ENCODE data around the gene PLPP4. TPM values are rescaled to one million over a fixed set of nuclear protein-coding genes. Genes with fewer than 3 reads are reported as not detected.

Gene PLPP4
- total and polyA plus RNA-seq, 10 of the 15 experiments (the other 5 are each of a cell fraction or from before 2014, with no cell fraction given) = 0.08 to 3.1 (median 0.26) TPM; not detected in 3

DNA sequence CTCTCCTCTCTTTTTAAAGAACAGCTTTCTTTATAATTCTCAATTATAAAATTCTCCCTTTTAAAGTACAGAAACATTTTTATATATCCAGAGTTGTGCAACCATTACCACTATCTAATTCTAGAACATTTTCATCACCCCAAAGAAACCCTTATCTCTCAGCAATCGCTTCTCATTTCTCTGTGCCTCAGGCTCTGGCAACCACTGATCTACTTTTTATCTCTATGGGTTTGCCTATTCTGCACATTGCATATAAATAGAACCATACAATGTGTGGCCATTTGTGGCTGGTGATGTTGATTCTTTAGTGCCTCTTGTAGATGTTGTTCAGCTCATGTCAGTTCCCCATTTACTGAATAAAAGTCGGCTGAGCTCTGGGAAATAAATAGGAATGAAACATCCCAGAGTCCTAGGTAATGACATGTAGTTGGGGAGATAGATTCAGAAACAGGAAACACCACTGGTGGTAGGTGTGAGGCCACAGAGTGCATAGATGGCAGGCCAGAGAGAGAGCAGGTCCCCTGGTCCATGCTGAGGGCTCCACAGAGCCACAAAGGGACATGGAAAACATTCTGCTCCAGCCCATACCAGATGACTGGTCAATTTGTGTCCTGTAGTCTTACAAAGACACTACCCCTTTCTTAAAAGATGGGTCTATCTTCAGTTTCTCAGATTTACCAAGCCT, 126.5 kb downstream of the PLPP4 start (continued):
- no peak for TF ChIP-seq ZNF24 (IDR thresholded peaks at IDR 0.05)
- TF ChIP-seq PBX3 (IDR thresholded peaks at IDR 0.05; ENCODE audit: insufficient replicate concordance, low read depth, low read length) = no peak
- no peak for TF ChIP-seq ZNF384 (IDR thresholded peaks at IDR 0.05; ENCODE audit: borderline replicate concordance, low read depth, low read length)
- no peak for TF ChIP-seq CHD4 (IDR thresholded peaks at IDR 0.05)
- no peak for TF ChIP-seq JUNB (IDR thresholded peaks at IDR 0.05)

DNA sequence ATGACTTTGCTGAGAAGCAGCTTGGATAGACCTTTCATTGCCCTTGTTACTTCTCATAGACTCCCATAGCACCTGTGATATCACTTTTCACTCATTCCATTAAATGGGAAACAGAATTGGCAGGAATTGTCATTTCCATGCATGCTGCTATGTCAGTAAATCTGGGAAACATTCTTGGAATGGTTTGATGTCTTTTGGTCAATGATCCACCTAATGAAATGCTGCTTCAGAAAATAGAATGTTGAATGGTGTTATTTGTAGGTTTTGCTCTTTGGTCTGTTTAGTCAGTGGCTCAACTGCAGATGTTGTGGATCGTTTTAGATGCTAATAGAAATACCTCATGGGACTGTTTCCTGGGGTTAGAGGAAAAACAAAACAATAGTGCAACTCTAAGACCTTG, 127.8 kb downstream of the PLPP4 start:
- FAIRE-seq (no peak), ATAC-seq (no peak), DNase-seq (ENCODE audit: low read depth, low spot score) (no peak)
- H3K79me2 ChIP-seq (ENCODE audit: control insufficient read depth, insufficient read depth, low read length) = no peaks in the 10 kb centered on the region
- H3K4me3 ChIP-seq = no peak overlapping the region
- no peak for TF ChIP-seq GATAD2B (conservative IDR thresholded peaks at IDR 0.05; ENCODE audit: low read depth)
- no peak for TF ChIP-seq RELA (IDR thresholded peaks at IDR 0.05; ENCODE audit: borderline replicate concordance, partially characterized antibody)
- no peak for TF ChIP-seq MEF2A (IDR thresholded peaks at IDR 0.05; ENCODE audit: insufficient read depth, low read depth, low read length)
- TF ChIP-seq RELB (IDR thresholded peaks at IDR 0.05; ENCODE audit: low read depth) = no peak
- TF ChIP-seq CHD2 (IDR thresholded peaks at IDR 0.05; ENCODE audit: borderline replicate concordance, low read depth, low read length) = no peak
- TF ChIP-seq NFYB (IDR thresholded peaks at IDR 0.05; ENCODE audit: insufficient read depth, low read depth, low read length) = no peak
- TF ChIP-seq EED (IDR thresholded peaks at IDR 0.05; ENCODE audit: low read depth) = no peak
- TF ChIP-seq TBL1XR1 (IDR thresholded peaks at IDR 0.05; ENCODE audit: low read depth, low read length) = no peak
- TF ChIP-seq SIX5 (IDR thresholded peaks at IDR 0.05; ENCODE audit: low read depth, low read length, severe bottlenecking) = no peak
- no peaks in the 10 kb centered on the region for H4K20me1 ChIP-seq (ENCODE audit: control insufficient read depth, insufficient read depth)
- BruUV-seq (replicated peaks) = no TSS peak
- POLR2A ChIA-PET = no interaction called here
- WGBS (ENCODE audit: insufficient coverage, insufficient replicate concordance, low lambda C conversion rate, missing lambda C conversion rate) = 0% methylated on average over 1 of the region's 1 CpG
- no peaks in the 10 kb centered on the region for H3K36me3 ChIP-seq (ENCODE audit: control insufficient read depth in 2 of 2, insufficient read depth in 2 of 2, low read length in 1 of 2)
- SMC1A ChIA-PET (ENCODE audit: uncharacterized antibody, unreplicated experiment) = no interaction called here
- RAD21 ChIA-PET (ENCODE audit: unreplicated experiment) = no interaction called here
- H3K4me1 ChIP-seq (ENCODE audit: control insufficient read depth, insufficient read depth, low read length) = no peaks in the 10 kb centered on the region
- intact Hi-C loops (cut with micrococcal nuclease; ENCODE audit: unreplicated experiment) (no loop called here), in situ Hi-C loops (cut with MboI) (no loop called here)
- H2AFZ ChIP-seq (ENCODE audit: control insufficient read depth, low read depth, low read length) = no peak overlapping the region
- CTCF ChIA-PET = no interaction called here
- H3K27me3 ChIP-seq (replicated peaks in 1 of 2; ENCODE audit: control insufficient read depth in 2 of 2, insufficient read depth in 2 of 2, low read length in 1 of 2) = no peaks in the 10 kb centered on the region
- H3K9ac ChIP-seq (ENCODE audit: control insufficient read depth, insufficient read depth, low read length) = no peak overlapping the region
- no peak overlapping the region for H3K27ac ChIP-seq (ENCODE audit: control insufficient read depth, insufficient read depth)
- no peak overlapping the region for H3K4me2 ChIP-seq (ENCODE audit: control insufficient read depth, insufficient read depth)
- H3K9me3 ChIP-seq (replicated peaks; ENCODE audit: control insufficient read depth, insufficient read depth, low read length) = no peaks in the 10 kb centered on the region

Measured in GM12878 (cell line).